Left cardiac atrium (tissue), 4 donors: ENCODE results near the gene MROH8. TPM values are rescaled to one million over a fixed set of nuclear protein-coding genes. Genes with fewer than 3 reads are reported as not detected.

ENCODE experiments used
- ATAC-seq, 2 donors: fragments of 200-7000 bp; cut with Tn5 transposase; one replicate each; pipeline ENCODE4 v1.9.1; 2020; ENCODE audit warnings: mild to moderate bottlenecking in 2 of 2, moderate library complexity in 2 of 2
- DNase-seq: peaks from one replicate; pipeline ENCODE4 v3.0.0-alpha.2; 2020
- intact Hi-C, 2 donors: fragments of 100-400 bp; cut with DNase I; formaldehyde crosslinking; loops; one replicate each; pipeline versions ENCODE4 v1.14.1 to v1.15.1; 2022 to 2023
- total RNA-seq, 2 donors: library from RNA; stranded (reverse); fragmentation: NEBNext Ultra II Directional; extraction: Animal tissue kit (Norgen Biotek cat#: 25700); gene quantifications; one replicate each; pipeline ENCODE4 v1.2.1, GENCODE V29; 2021
- donor health status: DM: no; HTN: yes; CAD: no.
- donor health status: DM: no; HTN: yes; CAD: no; lungs with severe emphysema.
- donor health status: DM: yes; HTN: yes; CAD: no.
- donor health status: Dilated cardiomyopathy.

MROH8 gene
- total RNA-seq, 2 donors from 2014 or later, result 4.8 to 6.8 TPM

DNA sequence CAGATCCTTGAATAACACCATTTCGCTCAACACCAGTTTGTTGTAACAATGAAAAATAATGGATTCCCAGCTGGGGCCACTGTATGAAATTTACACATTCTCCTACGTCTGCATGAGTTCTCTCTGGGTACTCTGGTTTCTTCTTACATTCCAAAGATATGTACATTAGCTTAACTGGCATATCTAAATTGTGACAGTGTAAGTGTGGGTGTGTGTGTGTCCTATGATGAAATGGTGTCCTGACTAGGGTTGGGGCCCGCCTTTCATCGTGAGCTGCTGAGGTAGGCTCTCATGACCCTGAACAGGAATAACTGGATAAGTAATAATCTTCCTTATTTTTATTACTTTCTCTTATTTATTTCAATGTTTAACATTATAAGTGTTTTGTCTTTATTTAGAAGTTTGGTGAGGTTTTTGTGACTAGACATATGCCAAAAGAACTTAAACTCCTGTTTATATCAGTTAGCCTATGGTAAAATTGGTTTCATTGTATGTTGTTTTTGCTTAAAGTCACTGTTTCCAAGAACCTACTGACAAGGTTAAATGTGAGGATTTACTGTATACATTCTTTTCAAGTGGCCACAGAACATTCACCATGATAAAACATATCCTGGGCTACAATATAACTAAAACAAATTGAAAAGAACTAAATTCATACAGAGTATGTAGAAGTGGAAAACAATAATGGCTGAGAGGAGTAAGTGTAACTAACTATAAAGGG, 126.0 kb downstream of the MROH8 start:
- no peak for DNase-seq
- ATAC-seq, result no peak
- intact Hi-C loops, result no loop called here

Other genes with a start within 250 kb of the MROH8 start
- 100 to 1,000 TPM; 110 to 113 TPM for gene SAMHD1, start 227.8 kb downstream of the MROH8 start, total RNA-seq
- gene RBL1, start 83.6 kb downstream of the MROH8 start, total RNA-seq, result 1 to 10 TPM; 3.8 to 6.0 TPM
- gene RPN2, start 218 bp downstream of the MROH8 start, total RNA-seq, result 100 to 1,000 TPM; 118 to 142 TPM
- gene GHRH, start 82.3 kb upstream of the MROH8 start, total RNA-seq, result 10 to 100 TPM in 1 of 2 donors, 1 to 10 TPM in 1; 4.2 to 10.7 TPM
- 10 to 100 TPM; 24.0 TPM for gene MANBAL, start 110.1 kb upstream of the MROH8 start, total RNA-seq
- gene SRC, start 166.6 kb upstream of the MROH8 start, total RNA-seq, result 10 to 100 TPM in 1 of 2 donors, 1 to 10 TPM in 1; 9.2 to 10.2 TPM